Renal cortex interstitium (tissue), 11 donors: ENCODE measurements around the gene ATP6V0E2. TPM values are rescaled to one million over a fixed set of nuclear protein-coding genes. Genes with fewer than 3 reads are reported as not detected.

Source experiments
- DNase-seq, 11 donors: peaks; one replicate each; pipeline ENCODE4 v3.0.0-alpha.2; 2013; ENCODE audit warnings: low read depth in 9 of 11, low spot score in 4 of 11; ENCODE audit errors: extremely low read depth in 1 of 11
- polyA plus RNA-seq, 3 donors: library from polyadenylated mRNA; unstranded; fragments of 120-200 nt; gene quantifications; one replicate each; pipeline ENCODE4 v1.2.1, GENCODE V29; 2013; ENCODE audit not compliant: insufficient read length in 3 of 3

Gene ATP6V0E2
- polyA plus RNA-seq, 3 donors: 18.5 to 27.9 (median 27.2) TPM

DNA sequence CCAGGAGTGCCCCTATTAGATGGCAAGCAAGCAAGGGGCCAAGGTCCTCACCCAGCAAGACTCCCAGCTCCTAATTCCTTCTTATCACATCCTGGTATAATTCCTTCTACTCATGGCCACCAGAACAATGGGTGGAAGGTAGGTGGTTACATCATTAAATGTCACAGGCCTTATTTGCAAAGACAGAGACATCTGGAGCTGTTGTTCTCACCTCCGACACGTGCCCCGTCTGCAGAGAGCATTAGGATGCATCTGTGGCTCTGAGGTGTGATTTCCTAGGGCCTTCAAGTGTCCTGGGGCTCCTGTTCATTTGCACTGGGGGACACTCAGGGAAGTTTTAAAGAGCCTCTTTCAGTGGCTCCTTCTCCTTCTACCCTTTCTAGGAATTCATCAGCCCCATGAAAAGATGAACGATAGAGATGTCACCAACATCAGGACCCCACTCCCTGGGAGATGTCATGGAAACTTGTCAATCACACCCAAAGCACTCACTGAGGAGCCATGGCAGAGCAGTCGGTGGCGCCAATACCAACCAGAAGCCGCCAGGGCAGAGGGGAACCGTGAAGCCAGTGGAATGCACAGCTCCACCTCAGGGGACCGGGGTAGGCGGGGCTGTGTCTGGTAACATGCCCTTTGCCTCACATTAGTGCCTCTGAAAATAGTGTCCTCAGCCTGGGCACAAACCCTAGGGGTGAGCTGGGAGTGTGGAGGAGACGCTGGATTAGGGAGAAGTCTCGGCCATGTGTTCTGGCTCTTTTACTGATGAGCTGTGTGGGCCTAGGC, 2.9 kb upstream of the ATP6V0E2 start:
- DNase-seq: no peak

DNA sequence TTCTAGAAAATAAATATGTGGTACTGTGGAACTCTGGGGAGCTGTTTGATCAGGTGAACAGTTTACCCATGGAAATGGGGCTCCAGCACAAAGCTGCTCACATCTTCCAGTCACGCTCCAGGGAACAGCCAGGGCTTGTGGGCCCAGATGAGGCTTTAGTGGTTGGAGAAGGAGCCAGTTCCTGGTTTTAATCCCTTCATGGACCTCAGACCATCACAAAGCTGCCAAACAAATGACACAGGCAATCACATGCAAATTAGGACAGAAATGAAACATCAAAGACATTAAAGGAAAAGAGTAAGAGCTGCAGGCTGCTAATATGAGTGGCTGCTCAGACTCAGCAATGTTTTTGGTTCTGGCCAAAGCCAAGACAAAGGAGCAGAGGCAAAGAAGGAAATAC, 2.2 kb upstream of the ATP6V0E2 start:
- no peak for DNase-seq

DNA sequence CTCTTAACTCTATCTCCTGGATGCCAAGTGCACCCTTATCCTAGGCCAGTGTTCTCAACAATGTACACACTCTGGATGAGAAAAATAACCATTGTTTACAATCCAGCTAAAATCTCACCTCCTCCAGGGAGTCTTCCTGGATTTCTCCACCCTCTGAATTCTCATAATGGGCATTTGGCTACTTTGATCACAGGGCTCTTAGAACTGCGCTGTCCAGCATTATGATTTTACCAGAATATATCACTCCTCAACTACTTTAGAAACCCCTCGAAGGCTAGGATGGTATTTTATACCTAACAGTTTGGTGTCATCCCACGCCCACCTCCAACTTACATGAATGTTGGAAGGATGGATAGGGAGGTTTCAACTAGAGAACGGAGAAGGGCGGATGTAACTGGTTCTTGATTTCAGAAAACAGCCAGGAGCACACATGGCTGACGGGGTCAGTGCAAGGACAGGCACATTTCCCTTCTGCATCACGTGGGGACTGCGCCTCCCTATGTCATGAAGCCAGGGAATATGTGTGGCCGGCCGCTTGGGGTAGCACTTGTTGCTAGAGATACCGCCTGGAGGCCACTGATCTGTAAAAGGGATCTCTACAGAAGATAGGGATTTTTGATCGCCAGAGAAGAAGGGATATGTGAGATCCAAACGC, 1.2 kb upstream of the ATP6V0E2 start:
- DNase-seq: peak; percentile 52 to 86 (median 72)

DNA sequence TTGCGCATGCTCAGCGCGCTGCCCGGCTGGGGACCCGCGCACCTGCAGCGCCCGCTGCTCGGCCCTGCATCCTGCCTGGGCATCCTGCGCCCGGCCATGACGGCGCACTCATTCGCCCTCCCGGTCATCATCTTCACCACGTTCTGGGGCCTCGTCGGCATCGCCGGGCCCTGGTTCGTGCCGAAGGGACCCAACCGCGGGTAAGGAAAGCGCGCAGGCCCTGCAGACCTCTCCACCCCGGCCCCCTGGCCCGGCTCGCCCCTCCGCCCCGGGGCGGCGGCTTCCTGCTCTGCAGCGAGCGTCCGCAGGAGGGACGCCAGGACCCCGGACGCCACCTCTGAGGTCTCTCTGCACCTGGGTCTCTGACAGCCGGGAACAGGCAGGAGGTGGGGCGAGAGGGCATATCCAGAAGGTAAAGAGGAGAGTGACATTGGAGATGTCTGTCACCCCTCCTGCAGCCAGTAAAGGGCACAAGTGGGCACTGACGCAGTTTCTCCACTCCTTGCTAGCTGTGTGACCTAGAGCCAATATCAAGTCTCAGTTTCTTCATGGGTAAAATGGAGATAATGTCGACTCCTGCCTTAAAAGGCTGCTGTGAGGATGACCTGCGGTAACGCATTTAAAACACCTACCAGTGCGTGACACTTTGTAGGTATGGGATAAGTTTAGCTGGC, 338 bp downstream of the ATP6V0E2 start:
- DNase-seq: no peak

DNA sequence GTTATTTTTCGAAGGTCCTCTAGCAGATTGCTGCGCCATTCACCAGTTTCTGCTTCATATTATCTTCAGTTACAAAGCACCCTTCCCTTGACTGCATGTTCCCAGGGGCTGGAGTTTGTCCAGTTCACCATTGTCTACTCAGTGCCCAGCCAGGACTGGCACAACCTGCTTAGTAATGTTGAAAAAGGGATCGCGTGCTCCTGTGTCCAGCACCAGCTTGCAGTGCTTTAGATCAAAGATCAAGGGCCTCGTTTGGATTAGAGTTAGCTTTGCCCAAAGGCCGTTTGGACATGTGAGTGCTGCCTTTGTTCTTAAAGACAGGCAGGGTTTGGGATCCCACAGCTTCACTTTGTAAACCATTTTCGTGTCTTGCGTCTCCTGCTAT, 867 bp downstream of the ATP6V0E2 start:
- no peak for DNase-seq

DNA sequence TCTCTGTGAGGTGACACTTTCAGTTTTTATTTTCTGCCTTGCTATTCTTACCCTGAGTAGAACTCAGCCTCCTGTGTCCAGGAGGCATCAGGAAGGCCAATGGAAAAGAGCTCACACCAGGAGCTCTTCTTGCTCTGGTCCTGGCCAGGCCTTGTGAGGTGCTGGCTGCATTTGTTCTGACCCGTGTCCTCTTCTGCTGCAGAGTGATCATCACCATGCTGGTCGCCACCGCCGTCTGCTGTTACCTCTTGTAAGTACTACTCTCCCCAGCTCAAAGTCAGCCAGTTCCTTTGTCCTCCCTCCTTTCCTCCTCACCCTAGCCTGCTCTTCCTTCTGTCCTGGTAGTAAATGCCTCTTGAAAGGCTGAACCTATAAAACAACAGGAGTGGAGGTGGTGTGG, 1.6 kb downstream of the ATP6V0E2 start:
- DNase-seq: no peak

DNA sequence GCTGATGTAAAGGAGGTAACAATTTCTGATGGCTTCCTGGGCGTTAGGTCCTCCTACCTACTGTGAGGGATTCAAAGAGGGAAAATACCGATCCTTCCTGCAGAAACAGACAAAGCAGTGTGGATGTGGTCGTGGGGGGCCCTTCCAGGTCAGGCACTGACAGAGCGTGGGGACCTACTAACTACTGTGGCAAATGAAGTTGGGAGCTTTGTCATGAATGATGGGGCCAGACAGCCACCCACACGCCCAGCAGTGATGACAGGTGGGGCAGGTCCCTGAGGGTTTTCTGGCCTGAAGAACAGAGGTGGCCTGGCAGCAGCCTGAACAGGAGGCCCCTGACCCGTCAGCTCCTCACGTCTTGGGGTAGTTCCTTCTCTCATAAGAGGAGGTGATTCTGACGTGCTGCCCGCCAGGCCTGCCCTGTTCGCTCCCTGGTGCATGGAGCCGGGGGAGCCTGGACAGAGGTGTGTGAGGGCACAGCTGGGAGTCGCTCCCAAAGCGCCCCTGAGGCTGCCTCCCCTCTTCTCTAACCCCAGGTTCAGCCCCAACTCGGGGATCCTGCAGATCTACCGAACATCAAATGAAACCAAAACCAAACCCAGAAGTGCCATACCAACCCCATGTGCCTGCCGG, 4.2 kb downstream of the ATP6V0E2 start:
- no peak for DNase-seq

DNA sequence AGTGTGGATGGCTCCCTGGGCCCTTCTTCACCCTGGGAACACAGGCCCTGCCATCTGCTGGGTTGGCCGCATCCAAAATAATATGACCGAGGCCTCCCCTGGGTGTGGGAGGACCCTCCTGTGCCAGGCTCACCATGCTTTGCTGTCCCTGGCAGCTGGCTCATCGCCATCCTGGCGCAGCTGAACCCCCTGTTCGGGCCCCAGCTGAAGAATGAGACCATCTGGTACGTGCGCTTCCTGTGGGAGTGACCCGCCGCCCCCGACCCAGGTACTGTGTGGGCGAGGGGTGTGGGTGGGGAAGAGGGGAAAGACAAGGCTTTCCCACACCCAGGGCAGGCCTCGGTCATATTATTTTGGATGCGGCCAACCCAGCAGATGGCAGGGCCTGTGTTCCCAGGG, 4.8 kb downstream of the ATP6V0E2 start:
- no peak for DNase-seq

DNA sequence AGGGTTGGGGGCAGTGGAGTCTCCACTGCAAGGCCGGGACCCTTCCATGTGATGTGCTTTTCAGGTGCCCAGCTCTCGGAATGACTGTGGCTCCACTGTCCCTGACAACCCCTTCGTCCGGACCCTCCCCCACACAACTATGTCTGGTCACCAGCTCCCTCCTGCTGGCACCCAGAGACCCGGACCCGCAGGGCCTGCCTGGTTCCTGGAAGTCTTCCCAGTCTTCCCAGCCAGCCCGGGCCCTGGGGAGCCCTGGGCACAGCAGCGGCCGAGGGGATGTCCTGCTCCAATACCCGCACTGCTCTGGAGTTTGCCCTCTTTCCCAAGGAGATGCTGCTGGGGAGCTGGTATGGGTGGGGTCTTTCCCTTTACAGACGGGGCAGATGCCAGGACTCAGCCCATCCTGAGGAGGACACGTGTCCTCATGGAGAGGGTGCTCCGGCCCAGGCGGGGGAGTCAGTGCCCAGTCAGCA, 5.5 kb downstream of the ATP6V0E2 start:
- DNase-seq: no peak

DNA sequence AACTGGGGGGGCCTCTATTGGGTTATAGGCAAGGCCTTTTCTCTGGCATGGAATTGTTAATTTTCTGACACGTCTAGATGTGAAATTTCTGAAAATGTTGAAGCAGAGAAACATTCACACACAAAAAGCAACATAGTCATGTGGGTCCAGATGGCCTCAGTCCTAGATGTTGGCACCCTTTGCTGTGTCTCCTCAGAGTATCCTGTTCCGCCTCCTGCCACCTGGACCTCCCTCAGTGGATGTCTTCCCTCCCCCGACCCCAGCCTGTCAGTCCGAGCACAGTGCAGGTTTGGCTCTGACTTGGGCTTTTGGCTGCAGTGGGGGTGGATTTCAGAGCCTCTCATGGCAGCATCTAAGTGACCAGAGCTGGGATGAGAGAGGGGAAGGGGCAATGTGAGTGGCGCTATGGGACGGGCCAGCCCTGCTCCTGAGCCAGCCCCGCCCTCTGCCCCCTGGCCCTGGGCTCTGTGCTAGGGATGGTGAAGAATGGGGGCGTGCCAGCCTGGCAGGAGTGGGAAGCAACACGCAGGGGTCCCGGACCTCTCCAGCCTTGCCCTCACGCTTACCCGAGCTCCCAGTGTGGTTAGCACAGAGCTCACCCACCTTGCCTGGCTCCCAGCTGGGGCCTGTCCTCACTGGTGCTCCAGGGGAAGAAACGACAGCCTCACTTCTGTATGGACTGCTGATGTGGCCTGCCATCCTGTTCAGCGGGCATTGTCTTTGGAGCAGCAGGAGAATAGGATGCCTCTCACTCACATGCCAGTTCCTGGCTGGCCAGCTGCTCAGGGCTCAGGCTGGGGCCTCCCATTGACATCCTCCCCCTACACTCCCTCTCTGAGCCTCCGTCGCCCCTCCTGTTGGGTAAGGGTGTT, 6.2 kb downstream of the ATP6V0E2 start:
- DNase-seq: no peak

DNA sequence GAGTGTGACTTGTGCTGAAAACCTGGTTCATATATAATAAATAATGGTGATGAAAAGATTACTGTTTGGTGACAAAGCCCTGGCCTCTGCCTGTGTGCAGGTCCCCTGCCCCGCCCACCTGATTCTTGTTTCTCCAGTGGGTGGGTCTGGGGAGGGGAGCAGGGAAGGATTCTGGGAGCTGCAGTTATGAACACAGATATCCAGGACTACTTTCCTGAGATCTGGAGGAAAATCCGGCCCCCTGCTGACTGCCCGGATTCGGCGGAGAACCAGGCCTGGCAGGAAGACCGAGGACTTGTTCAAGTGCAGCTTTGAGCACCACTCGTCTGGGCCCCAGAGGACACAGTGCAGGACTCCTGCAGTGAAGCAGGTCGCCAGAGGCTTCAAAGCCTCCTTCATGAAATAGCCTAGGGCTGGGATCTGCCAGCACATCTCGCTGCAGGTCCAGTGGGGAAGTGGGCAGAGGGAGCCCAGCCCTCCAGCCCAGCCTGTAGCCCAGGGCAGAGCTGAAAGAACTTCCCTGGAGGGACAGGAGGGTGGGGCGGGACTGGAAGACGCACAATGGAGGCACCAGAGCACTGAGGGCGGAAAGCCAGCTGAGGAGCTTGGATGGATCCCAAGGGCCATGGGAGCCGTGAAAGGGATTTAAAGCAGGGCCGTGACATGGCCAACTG, 7.0 kb downstream of the ATP6V0E2 start:
- no peak for DNase-seq

DNA sequence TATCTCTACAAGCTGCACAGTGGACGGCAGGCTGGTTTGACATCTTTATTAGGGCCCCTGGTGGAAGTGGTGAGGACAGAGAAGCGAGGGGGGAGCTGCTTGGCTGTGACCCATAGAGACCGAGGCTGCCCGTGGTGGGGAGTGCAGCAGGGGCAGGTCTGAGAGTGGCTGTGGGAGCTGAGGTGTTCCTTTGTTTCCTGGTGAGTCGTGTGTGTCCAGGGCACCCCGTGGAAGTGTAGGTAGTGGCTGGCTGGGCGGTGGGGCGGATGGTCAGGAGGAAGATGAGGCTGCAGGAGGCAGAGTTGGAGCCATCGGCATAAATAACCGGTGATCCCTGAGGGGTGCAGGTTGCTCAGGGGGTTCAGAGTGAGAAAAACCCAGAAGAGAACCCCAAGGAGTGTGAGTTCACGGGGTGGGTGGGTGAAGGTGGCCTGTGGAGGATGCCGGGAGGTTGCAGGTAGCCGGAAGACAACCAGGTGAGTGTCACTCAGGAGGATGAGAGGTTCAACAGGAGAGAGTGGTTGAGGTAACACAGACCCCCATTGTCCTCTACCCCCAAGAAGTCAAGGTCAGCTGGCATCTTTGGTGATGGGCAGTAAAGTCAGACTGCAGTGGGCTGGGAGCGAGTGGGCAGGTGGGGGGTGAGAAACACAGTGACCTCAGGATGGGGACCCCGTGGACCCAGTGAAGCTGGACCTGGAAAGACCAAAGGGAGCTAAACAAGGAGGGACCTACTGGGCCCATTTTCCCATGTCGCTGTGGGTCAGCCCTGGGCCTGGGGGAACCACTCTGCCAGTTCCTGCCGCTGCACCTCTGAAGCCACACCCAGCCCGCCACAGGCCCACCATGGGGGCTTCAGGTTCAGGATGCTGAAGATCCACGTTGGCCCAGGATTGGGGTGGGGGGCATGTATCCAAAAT, 7.8 kb downstream of the ATP6V0E2 start:
- no peak for DNase-seq

DNA sequence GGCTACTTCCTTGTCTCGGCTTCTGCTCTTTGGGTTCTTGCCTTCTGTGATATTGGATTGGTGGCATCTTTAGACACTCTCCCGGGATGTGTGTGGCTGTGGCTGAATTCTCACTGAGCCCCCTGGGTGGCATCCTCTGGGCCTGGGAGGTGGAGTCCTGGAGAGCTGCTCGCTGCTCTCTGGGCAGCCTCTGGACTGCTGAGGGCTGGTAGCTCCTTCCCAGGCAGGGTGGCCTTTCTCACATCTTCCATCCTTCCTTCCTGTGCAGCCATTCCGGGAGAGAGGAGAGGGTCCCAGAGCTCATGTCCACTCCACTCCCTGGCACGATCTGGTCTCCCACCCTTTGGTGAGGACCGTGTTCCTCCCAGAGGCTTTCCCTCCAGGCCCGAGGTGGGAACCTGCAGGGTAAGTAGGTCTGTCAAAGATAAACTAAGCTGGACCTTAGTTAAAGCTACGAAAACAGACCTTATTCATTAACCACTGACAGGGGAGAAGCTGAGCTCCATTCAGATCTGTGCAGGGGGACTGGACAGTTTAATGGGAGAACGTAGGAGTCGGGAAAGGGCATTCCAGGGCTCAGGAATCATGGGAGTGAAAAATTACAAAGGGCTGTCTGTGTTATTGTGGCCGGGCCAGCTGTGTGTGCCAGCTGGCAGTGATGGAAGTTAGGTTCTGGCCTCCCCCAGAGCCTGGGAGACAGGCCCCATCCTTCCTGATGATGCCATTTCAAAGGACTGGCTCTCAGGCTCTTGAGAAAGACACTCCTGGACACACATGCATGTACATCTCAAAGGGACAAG, 8.7 kb downstream of the ATP6V0E2 start:
- DNase-seq: peak in 1 of 11 donors; percentile 30

DNA sequence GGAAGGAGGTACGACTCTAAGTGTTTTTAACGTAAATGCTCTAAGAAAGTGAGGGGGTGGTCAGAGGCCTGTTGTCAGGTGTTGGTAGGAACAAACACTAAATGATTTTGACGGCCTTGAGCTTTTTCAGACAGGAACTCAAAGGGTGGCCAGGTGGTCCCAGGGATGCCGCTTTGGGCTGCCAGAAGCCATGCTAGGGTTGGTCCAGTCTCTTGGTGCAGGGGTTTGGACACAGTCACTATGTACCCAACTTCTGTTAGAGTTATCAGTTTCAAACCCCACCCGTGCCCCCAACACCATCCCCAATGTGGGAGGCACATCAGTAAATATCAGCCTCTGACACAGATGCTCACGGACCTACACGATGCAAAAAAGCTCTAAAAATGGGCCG, 9.3 kb downstream of the ATP6V0E2 start:
- no peak for DNase-seq

DNA sequence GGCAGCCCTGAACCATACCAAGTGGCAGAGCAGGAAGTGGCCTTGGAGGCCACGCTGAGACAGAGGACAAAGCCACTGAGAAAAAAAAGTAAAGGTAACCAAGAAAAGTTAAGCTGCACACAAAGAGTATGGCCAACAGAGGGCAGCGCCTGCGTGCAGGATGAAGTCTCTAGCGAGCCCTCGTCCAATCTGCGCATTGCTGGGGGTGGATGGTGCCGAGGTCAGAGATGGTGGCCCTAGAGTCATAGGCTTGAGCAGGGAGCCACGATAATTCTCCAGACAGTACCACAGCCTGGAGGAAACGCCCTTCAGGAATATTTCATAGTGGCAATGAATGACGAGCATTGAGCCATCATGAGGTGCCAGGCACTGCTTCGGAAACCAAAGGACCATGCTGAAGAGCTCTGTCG, 9.7 kb downstream of the ATP6V0E2 start:
- DNase-seq: peak in 6 of 11 donors; percentile 19 to 50 (median 36)

DNA sequence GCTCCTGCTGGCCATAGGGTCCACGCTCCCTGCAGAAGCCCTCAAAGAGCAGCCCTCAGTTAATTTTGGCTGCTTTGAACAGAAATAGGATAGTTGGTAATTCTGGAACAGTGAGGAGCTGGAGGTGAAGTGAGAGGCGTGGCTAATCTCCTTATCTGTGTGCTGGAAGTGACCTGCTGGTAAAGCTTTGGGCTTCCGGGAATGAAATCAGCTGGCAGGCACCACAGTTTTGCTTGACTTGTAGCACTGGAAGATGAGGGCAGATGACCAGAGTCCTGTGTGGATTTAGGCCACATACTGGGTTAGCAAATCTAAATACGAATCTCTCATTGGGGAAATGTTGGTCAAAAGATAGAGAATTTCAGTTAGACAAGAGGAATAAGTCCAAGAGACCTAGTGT, 10.2 kb downstream of the ATP6V0E2 start:
- DNase-seq: no peak
